ENCODE measurements around the gene ARHGAP25.

ARHGAP25 gene, protein sequence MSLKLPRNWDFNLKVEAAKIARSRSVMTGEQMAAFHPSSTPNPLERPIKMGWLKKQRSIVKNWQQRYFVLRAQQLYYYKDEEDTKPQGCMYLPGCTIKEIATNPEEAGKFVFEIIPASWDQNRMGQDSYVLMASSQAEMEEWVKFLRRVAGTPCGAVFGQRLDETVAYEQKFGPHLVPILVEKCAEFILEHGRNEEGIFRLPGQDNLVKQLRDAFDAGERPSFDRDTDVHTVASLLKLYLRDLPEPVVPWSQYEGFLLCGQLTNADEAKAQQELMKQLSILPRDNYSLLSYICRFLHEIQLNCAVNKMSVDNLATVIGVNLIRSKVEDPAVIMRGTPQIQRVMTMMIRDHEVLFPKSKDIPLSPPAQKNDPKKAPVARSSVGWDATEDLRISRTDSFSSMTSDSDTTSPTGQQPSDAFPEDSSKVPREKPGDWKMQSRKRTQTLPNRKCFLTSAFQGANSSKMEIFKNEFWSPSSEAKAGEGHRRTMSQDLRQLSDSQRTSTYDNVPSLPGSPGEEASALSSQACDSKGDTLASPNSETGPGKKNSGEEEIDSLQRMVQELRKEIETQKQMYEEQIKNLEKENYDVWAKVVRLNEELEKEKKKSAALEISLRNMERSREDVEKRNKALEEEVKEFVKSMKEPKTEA

DNA sequence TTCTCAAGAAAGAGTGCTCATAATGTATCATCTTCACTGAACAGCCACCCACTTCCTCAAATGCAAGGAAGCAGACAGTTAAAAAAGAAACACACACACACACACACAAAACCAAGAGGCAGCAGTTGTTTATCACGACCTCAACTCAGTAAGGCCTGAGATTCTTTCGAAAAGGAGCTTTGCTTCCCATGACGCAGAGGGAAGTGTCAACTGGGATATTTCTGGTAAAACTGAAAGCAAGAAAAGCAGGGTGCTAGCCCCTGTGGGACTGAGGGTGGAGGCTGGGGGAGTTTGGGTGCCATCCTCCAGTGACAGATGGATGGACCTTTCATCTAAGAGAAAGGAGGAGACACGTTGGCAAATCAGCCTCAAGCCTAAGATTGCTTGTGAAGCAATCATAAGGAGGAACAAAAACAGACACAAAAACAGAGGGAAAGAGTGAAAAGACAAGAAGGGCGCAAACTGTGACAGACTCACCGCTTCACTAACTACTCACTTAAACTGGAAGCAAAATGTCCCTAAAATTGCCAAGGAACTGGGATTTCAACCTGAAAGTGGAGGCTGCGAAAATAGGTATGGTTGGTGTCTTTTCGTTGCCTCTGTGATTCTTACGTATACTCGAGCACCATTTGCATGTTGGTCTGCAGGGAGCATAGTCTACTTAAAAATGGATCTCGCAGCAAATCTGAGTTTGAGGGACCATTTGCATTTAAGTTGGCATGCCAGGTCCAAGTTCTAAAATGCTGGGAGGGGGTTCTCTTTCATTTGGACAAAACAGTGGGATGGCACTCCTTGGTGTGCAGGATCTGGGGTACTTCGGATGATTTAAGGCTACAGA is at the start of gene ARHGAP25:
Gene ARHGAP25, plus strand, starts transcription at position 124 of the 838 bp plus-strand sequence. Its CDS starts 389 bp downstream, at position 513.
- in situ Hi-C loops (cut with MboI; ENCODE audit: low sequenced_read_pairs, unreplicated experiment): loop anchor here (25.0 kb wide), 1 partner anchor 177 kb away; no protein-coding TSS in a partner anchor
- no peak for DNase-seq (ENCODE audit: low spot score)
- TF ChIP-seq, protein P1, sequence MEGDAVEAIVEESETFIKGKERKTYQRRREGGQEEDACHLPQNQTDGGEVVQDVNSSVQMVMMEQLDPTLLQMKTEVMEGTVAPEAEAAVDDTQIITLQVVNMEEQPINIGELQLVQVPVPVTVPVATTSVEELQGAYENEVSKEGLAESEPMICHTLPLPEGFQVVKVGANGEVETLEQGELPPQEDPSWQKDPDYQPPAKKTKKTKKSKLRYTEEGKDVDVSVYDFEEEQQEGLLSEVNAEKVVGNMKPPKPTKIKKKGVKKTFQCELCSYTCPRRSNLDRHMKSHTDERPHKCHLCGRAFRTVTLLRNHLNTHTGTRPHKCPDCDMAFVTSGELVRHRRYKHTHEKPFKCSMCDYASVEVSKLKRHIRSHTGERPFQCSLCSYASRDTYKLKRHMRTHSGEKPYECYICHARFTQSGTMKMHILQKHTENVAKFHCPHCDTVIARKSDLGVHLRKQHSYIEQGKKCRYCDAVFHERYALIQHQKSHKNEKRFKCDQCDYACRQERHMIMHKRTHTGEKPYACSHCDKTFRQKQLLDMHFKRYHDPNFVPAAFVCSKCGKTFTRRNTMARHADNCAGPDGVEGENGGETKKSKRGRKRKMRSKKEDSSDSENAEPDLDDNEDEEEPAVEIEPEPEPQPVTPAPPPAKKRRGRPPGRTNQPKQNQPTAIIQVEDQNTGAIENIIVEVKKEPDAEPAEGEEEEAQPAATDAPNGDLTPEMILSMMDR (IDR thresholded peaks at IDR 0.05; ENCODE audit: borderline replicate concordance, control extremely low read depth, extremely low read depth, insufficient read depth, missing control alignments): no peak

GRCh38 chr2:68686178-68686577 is 48.4 kb upstream of the ARHGAP25 start:
- no peak for DNase-seq (ENCODE audit: low spot score)
- TF ChIP-seq, protein P1 (IDR thresholded peaks at IDR 0.05; ENCODE audit: borderline replicate concordance, control extremely low read depth, extremely low read depth, insufficient read depth, missing control alignments): no peak
- in situ Hi-C loops (cut with MboI; ENCODE audit: low sequenced_read_pairs, unreplicated experiment): no loop called here

- TF ChIP-seq, protein P1 (IDR thresholded peaks at IDR 0.05; ENCODE audit: borderline replicate concordance, control extremely low read depth, extremely low read depth, insufficient read depth, missing control alignments): no peak
- in situ Hi-C loops (cut with MboI; ENCODE audit: low sequenced_read_pairs, unreplicated experiment): no loop called here
- DNase-seq (ENCODE audit: low spot score): no peak
These were observed 47.6 kb upstream of the ARHGAP25 start for GRCh38 chr2:68687018-68687417.

- in situ Hi-C loops (cut with MboI; ENCODE audit: low sequenced_read_pairs, unreplicated experiment): no loop called here
These were observed 44.8 kb upstream of the ARHGAP25 start for GRCh38 chr2:68689553-68690537.

GRCh38 chr2:68690851-68691250 is 43.8 kb upstream of the ARHGAP25 start:
- in situ Hi-C loops (cut with MboI; ENCODE audit: low sequenced_read_pairs, unreplicated experiment): no loop called here
- TF ChIP-seq, protein P1 (IDR thresholded peaks at IDR 0.05; ENCODE audit: borderline replicate concordance, control extremely low read depth, extremely low read depth, insufficient read depth, missing control alignments): no peak
- DNase-seq (ENCODE audit: low spot score): no peak

More at GRCh38 chr2:68689553-68690537, 44.8 kb upstream of the ARHGAP25 start:
- peak; percentile 75 for DNase-seq (ENCODE audit: low spot score)
- TF ChIP-seq, protein P1 (IDR thresholded peaks at IDR 0.05; ENCODE audit: borderline replicate concordance, control extremely low read depth, extremely low read depth, insufficient read depth, missing control alignments): no peak

Measured in GM13976 (cell line).